ENCODE data around the gene RGS14.

DNA sequence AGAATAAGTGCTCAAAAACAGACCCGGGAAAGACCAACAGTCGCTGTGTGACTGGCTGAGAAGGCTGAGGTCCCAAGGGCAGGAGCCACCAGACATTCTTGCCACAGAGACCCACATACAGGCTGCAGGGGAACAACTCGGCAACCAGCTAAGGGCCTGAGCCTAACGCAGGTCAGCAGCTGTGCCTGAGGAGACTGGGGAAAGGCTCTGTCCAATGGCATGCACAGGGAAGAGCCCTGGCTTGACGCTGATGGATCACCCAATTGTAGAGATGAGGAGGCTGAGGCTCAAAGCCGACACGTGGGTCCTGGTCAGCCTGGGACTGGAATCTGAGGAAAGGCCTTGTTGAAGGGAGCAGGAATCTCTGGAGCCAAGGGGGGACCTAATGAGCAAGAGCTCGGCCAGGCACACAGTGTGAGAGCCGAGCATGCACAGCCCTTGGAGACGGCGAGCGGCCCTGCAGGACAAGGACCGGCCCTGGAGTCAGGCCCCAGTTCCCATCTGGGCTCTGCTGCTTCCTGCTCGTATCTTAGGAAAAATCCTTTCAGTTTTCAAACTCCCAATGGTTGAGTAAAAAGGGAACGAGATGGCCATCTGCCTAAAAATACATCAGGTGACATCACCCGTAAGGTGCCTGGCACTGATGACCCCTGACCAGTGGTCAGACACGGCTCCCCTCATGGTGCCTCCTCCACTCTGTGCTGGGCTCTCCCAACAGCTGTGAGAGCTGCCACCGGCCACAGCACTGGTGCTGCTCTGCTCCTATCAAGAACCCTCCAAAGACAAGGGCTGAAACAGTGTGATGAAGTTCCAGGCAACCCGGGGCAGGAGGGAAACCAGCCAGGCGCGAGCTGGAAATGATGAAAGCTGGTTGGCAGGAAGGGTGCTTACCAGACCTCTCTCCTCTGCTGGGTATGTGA is 22.7 kb upstream of the RGS14 start:
- TF ChIP-seq, protein P1, sequence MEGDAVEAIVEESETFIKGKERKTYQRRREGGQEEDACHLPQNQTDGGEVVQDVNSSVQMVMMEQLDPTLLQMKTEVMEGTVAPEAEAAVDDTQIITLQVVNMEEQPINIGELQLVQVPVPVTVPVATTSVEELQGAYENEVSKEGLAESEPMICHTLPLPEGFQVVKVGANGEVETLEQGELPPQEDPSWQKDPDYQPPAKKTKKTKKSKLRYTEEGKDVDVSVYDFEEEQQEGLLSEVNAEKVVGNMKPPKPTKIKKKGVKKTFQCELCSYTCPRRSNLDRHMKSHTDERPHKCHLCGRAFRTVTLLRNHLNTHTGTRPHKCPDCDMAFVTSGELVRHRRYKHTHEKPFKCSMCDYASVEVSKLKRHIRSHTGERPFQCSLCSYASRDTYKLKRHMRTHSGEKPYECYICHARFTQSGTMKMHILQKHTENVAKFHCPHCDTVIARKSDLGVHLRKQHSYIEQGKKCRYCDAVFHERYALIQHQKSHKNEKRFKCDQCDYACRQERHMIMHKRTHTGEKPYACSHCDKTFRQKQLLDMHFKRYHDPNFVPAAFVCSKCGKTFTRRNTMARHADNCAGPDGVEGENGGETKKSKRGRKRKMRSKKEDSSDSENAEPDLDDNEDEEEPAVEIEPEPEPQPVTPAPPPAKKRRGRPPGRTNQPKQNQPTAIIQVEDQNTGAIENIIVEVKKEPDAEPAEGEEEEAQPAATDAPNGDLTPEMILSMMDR (conservative IDR thresholded peaks at IDR 0.05; ENCODE audit: low read length): no peak
- TF ChIP-seq EZH2phosphoT487 (IDR thresholded peaks at IDR 0.05; ENCODE audit: borderline replicate concordance, low read depth, low read length): no peak
